GM21526 (cell line): ENCODE data around the gene HHIPL1.

Experiments
- ATAC-seq: cut with Tn5 transposase; IDR thresholded peaks from one replicate; pipeline ENCODE4 v1.9.1; 2021; ENCODE audit warnings: moderate library complexity; ENCODE audit not compliant: unreplicated experiment, low FRiP score

Gene HHIPL1

GRCh38 chr14:99644723-99645544, at the start of gene HHIPL1:
Gene HHIPL1, plus strand, starts transcription at chr14:99645129. Its CDS starts 79 bp downstream, at chr14:99645208.
- ATAC-seq, result no peak

GRCh38 chr14:99595524-99595923, 49.4 kb upstream of the HHIPL1 start:
- no peak for ATAC-seq

- ATAC-seq, result no peak
Measured at GRCh38 chr14:99596071-99596627, 48.8 kb upstream of the HHIPL1 start.

- ATAC-seq, result no peak
Measured at GRCh38 chr14:99596772-99597171, 48.2 kb upstream of the HHIPL1 start.

- ATAC-seq, result no peak
Measured at GRCh38 chr14:99597911-99598600, 46.9 kb upstream of the HHIPL1 start.

- no peak for ATAC-seq
Measured at GRCh38 chr14:99598774-99599173, 46.2 kb upstream of the HHIPL1 start.

GRCh38 chr14:99599393-99599792, 45.5 kb upstream of the HHIPL1 start:
- no peak for ATAC-seq

GRCh38 chr14:99600232-99600888, 44.6 kb upstream of the HHIPL1 start:
- ATAC-seq, result no peak

- no peak for ATAC-seq
Measured at GRCh38 chr14:99601361-99601831, 43.5 kb upstream of the HHIPL1 start.

GRCh38 chr14:99602054-99602787, 42.7 kb upstream of the HHIPL1 start:
- ATAC-seq, result no peak

- ATAC-seq, result no peak
Measured at GRCh38 chr14:99602788-99603415, 42.0 kb upstream of the HHIPL1 start.

- no peak for ATAC-seq
Measured at GRCh38 chr14:99603471-99604277, 41.3 kb upstream of the HHIPL1 start, which contains the start of gene CCDC85C. Gene CCDC85C, minus strand, starts transcription at chr14:99604207. Its CDS starts 248 bp downstream, at chr14:99603959.

- peak; percentile 90 for ATAC-seq
Measured at GRCh38 chr14:99604278-99604765, 40.6 kb upstream of the HHIPL1 start.

GRCh38 chr14:99604766-99605298, 40.1 kb upstream of the HHIPL1 start:
- ATAC-seq, result peak; percentile 22

- peak; percentile 33 for ATAC-seq
Measured at GRCh38 chr14:99605299-99605961, 39.5 kb upstream of the HHIPL1 start.

- no peak for ATAC-seq
Measured at GRCh38 chr14:99606359-99606758, 38.6 kb upstream of the HHIPL1 start.

GRCh38 chr14:99608591-99608990, 36.3 kb upstream of the HHIPL1 start:
- ATAC-seq, result no peak
